Measurements from ENCODE around the gene DYNC2I2. TPM values are rescaled to one million over a fixed set of nuclear protein-coding genes. Genes with fewer than 3 reads are reported as not detected.

Gene DYNC2I2
- total RNA-seq, 1 experiment from 2014 or later = 71.1 TPM

DNA sequence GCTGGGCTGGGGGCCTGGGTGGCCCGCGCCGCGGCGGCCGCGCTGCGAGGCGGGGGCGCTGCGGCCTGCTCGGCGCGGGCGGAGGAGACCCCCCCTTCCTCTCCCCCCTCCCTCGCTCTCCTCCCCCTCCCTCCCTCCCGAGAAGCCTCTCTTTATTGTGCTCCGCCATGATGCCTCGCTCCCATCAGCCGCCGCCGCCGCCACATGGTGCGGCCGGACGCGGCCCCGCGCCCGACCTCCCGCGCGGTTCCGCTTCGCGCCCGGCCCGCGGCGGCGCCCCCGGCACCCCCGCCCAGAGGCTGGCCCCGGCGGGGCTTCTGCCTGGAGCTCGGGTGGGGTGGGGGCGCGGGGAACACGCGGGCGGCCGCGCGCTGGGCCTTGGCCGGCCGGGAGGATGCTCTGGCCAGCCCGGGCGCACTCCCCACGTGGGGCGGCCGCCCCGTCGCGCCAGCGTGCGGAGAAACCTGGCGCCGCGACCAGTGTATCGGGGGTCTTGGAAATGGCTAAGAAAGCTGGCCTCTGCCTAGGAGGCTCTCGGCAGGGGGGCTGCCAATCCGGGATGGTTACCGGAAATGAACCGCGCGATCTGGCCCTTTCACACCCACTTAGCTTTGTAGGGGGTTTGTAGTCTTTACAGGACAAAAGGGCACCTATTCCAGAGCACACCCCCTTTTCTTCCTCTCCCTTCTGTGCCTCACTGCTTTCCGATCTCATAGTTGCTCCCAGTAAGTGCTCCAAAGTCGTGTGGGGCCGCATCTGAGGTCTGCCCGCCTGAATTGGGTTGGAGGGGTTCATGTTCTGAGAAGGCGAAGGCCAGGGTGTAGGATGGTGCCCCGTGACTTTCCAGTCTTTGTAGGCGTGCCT, 33.4 kb upstream of the DYNC2I2 start:
- Mint-ChIP-seq H3K4me1 (peaks cover 52% of the 10 kb centered on the region), H3K27ac (peak overlapping the region; percentile 99), H3K27me3 (ENCODE audit: low read depth) (no peaks in the 10 kb centered on the region; the same call in 1 of the 2 replicates), H3K4me3 (peak overlapping the region; percentile 100), H3K9me3 (no peaks in the 10 kb centered on the region), H3K36me3 (peaks cover 62% of the 10 kb centered on the region)
- ChIA-PET POLR2A (interaction anchor here (0.6 to 1.0 kb wide), 3 partner anchors 137 to 910 kb away, joined by 3 to 5 read pairs (median 4); partner anchors contain the start of gene SPTAN1), CTCF (interaction anchor here (1.7 to 2.1 kb wide), 2 partner anchors 12 to 54 kb away, joined by 5 to 10 read pairs; partner anchors contain the start of gene PKN3)
- DNase-seq (ENCODE audit: low spot score) (peak; percentile 36), ATAC-seq (no peak)
- TF ChIP-seq, protein P1, sequence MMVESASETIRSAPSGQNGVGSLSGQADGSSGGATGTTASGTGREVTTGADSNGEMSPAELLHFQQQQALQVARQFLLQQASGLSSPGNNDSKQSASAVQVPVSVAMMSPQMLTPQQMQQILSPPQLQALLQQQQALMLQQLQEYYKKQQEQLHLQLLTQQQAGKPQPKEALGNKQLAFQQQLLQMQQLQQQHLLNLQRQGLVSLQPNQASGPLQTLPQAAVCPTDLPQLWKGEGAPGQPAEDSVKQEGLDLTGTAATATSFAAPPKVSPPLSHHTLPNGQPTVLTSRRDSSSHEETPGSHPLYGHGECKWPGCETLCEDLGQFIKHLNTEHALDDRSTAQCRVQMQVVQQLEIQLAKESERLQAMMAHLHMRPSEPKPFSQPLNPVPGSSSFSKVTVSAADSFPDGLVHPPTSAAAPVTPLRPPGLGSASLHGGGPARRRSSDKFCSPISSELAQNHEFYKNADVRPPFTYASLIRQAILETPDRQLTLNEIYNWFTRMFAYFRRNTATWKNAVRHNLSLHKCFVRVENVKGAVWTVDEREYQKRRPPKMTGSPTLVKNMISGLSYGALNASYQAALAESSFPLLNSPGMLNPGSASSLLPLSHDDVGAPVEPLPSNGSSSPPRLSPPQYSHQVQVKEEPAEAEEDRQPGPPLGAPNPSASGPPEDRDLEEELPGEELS (CRISPR knock-in tag; IDR thresholded peaks at IDR 0.05) = peak; percentile 20; the same call in 1 of the 2 replicates
- TF ChIP-seq ZNF232 (CRISPR knock-in tag; IDR thresholded peaks at IDR 0.05) = no peak
- TF ChIP-seq, protein P2, sequence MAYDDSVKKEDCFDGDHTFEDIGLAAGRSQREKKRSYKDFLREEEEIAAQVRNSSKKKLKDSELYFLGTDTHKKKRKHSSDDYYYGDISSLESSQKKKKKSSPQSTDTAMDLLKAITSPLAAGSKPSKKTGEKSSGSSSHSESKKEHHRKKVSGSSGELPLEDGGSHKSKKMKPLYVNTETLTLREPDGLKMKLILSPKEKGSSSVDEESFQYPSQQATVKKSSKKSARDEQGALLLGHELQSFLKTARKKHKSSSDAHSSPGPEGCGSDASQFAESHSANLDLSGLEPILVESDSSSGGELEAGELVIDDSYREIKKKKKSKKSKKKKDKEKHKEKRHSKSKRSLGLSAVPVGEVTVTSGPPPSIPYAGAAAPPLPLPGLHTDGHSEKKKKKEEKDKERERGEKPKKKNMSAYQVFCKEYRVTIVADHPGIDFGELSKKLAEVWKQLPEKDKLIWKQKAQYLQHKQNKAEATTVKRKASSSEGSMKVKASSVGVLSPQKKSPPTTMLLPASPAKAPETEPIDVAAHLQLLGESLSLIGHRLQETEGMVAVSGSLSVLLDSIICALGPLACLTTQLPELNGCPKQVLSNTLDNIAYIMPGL (CRISPR knock-in tag; IDR thresholded peaks at IDR 0.05) = 0 out of 2 replicates have a peak, but pooled peaks have one; percentile 25
- TF ChIP-seq TEAD1 (CRISPR knock-in tag; IDR thresholded peaks at IDR 0.05) = peak; percentile 54; the same call in 1 of the 2 replicates
- TF ChIP-seq, protein P3, sequence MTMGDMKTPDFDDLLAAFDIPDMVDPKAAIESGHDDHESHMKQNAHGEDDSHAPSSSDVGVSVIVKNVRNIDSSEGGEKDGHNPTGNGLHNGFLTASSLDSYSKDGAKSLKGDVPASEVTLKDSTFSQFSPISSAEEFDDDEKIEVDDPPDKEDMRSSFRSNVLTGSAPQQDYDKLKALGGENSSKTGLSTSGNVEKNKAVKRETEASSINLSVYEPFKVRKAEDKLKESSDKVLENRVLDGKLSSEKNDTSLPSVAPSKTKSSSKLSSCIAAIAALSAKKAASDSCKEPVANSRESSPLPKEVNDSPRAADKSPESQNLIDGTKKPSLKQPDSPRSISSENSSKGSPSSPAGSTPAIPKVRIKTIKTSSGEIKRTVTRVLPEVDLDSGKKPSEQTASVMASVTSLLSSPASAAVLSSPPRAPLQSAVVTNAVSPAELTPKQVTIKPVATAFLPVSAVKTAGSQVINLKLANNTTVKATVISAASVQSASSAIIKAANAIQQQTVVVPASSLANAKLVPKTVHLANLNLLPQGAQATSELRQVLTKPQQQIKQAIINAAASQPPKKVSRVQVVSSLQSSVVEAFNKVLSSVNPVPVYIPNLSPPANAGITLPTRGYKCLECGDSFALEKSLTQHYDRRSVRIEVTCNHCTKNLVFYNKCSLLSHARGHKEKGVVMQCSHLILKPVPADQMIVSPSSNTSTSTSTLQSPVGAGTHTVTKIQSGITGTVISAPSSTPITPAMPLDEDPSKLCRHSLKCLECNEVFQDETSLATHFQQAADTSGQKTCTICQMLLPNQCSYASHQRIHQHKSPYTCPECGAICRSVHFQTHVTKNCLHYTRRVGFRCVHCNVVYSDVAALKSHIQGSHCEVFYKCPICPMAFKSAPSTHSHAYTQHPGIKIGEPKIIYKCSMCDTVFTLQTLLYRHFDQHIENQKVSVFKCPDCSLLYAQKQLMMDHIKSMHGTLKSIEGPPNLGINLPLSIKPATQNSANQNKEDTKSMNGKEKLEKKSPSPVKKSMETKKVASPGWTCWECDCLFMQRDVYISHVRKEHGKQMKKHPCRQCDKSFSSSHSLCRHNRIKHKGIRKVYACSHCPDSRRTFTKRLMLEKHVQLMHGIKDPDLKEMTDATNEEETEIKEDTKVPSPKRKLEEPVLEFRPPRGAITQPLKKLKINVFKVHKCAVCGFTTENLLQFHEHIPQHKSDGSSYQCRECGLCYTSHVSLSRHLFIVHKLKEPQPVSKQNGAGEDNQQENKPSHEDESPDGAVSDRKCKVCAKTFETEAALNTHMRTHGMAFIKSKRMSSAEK (CRISPR knock-in tag; IDR thresholded peaks at IDR 0.05; ENCODE audit: borderline replicate concordance) = no peak
- TF ChIP-seq ZNF219 (CRISPR knock-in tag; IDR thresholded peaks at IDR 0.05; ENCODE audit: borderline replicate concordance) = peak; percentile 51; the same call in 1 of the 2 replicates
- TF ChIP-seq JUN (CRISPR knock-in tag; IDR thresholded peaks at IDR 0.05) = no peak
- TF ChIP-seq, protein P4, sequence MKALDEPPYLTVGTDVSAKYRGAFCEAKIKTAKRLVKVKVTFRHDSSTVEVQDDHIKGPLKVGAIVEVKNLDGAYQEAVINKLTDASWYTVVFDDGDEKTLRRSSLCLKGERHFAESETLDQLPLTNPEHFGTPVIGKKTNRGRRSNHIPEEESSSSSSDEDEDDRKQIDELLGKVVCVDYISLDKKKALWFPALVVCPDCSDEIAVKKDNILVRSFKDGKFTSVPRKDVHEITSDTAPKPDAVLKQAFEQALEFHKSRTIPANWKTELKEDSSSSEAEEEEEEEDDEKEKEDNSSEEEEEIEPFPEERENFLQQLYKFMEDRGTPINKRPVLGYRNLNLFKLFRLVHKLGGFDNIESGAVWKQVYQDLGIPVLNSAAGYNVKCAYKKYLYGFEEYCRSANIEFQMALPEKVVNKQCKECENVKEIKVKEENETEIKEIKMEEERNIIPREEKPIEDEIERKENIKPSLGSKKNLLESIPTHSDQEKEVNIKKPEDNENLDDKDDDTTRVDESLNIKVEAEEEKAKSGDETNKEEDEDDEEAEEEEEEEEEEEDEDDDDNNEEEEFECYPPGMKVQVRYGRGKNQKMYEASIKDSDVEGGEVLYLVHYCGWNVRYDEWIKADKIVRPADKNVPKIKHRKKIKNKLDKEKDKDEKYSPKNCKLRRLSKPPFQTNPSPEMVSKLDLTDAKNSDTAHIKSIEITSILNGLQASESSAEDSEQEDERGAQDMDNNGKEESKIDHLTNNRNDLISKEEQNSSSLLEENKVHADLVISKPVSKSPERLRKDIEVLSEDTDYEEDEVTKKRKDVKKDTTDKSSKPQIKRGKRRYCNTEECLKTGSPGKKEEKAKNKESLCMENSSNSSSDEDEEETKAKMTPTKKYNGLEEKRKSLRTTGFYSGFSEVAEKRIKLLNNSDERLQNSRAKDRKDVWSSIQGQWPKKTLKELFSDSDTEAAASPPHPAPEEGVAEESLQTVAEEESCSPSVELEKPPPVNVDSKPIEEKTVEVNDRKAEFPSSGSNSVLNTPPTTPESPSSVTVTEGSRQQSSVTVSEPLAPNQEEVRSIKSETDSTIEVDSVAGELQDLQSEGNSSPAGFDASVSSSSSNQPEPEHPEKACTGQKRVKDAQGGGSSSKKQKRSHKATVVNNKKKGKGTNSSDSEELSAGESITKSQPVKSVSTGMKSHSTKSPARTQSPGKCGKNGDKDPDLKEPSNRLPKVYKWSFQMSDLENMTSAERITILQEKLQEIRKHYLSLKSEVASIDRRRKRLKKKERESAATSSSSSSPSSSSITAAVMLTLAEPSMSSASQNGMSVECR (CRISPR knock-in tag; IDR thresholded peaks at IDR 0.05; ENCODE audit: borderline replicate concordance) = peak; percentile 77
- TF ChIP-seq CBFB (CRISPR knock-in tag; IDR thresholded peaks at IDR 0.05; ENCODE audit: low read depth) = no peak
- TF ChIP-seq, protein P5, sequence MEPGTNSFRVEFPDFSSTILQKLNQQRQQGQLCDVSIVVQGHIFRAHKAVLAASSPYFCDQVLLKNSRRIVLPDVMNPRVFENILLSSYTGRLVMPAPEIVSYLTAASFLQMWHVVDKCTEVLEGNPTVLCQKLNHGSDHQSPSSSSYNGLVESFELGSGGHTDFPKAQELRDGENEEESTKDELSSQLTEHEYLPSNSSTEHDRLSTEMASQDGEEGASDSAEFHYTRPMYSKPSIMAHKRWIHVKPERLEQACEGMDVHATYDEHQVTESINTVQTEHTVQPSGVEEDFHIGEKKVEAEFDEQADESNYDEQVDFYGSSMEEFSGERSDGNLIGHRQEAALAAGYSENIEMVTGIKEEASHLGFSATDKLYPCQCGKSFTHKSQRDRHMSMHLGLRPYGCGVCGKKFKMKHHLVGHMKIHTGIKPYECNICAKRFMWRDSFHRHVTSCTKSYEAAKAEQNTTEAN (CRISPR knock-in tag; IDR thresholded peaks at IDR 0.05) = no peak
- no peak for TF ChIP-seq ZNF121 (CRISPR knock-in tag; IDR thresholded peaks at IDR 0.05)
- TF ChIP-seq, protein P6, sequence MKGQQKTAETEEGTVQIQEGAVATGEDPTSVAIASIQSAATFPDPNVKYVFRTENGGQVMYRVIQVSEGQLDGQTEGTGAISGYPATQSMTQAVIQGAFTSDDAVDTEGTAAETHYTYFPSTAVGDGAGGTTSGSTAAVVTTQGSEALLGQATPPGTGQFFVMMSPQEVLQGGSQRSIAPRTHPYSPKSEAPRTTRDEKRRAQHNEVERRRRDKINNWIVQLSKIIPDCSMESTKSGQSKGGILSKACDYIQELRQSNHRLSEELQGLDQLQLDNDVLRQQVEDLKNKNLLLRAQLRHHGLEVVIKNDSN (CRISPR knock-in tag; IDR thresholded peaks at IDR 0.05) = peak; percentile 41; the same call in 1 of the 2 replicates
- no peak for TF ChIP-seq SOX15 (CRISPR knock-in tag; IDR thresholded peaks at IDR 0.05)
- no peak for TF ChIP-seq FOXJ3 (CRISPR knock-in tag; IDR thresholded peaks at IDR 0.05; ENCODE audit: borderline replicate concordance)
- TF ChIP-seq, protein P7, sequence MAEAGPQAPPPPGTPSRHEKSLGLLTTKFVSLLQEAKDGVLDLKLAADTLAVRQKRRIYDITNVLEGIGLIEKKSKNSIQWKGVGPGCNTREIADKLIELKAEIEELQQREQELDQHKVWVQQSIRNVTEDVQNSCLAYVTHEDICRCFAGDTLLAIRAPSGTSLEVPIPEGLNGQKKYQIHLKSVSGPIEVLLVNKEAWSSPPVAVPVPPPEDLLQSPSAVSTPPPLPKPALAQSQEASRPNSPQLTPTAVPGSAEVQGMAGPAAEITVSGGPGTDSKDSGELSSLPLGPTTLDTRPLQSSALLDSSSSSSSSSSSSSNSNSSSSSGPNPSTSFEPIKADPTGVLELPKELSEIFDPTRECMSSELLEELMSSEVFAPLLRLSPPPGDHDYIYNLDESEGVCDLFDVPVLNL (CRISPR knock-in tag; IDR thresholded peaks at IDR 0.05; ENCODE audit: borderline replicate concordance, low read depth) = no peak
- 0 out of 2 replicates have a peak, but pooled peaks have one; percentile 65 for TF ChIP-seq FOXP1 (CRISPR knock-in tag; IDR thresholded peaks at IDR 0.05; ENCODE audit: borderline replicate concordance)
- no peak for TF ChIP-seq MXD4 (CRISPR knock-in tag; IDR thresholded peaks at IDR 0.05; ENCODE audit: borderline replicate concordance)
- no peak for TF ChIP-seq GRHL2 (CRISPR knock-in tag; IDR thresholded peaks at IDR 0.05; ENCODE audit: insufficient replicate concordance, severe bottlenecking)

Measured in WTC11 (cell line).